ENCODE data around the gene DGKK. TPM values are rescaled to one million over a fixed set of nuclear protein-coding genes. Genes with fewer than 3 reads are reported as not detected.

DGKK gene
- total RNA-seq, 1 experiment from 2014 or later, result not detected

GRCh38 chrX:50431623-50432022 is 39.0 kb downstream of the DGKK start:
- Histone ChIP-seq H4K20me1 (ENCODE audit: low read length) (no peaks in the 10 kb centered on the region), H3K9ac (ENCODE audit: low read length) (no peak overlapping the region), H3K4me2 (ENCODE audit: low read length) (no peak overlapping the region), H3K9me2 (replicated peaks; ENCODE audit: low read length) (no peaks in the 10 kb centered on the region), H3K9me3 (ENCODE audit: low read length) (no peaks in the 10 kb centered on the region), H2AFZ (ENCODE audit: low read length) (no peak overlapping the region), H3K4me3 (ENCODE audit: low read length) (no peak overlapping the region), H3K27me3 (ENCODE audit: low read length) (no peaks in the 10 kb centered on the region), H3K36me3 (ENCODE audit: low read depth, low read length) (no peaks in the 10 kb centered on the region), H3K79me2 (ENCODE audit: low read length) (no peaks in the 10 kb centered on the region), H3K4me1 (ENCODE audit: insufficient read depth, low read length) (no peaks in the 10 kb centered on the region), H3F3A (ENCODE audit: low read length, unreplicated experiment) (no peaks in the 10 kb centered on the region), H3K27ac (ENCODE audit: low read length) (no peak overlapping the region)
- no TSS peak for BruUV-seq (replicated peaks)
- intact Hi-C loops (cut with micrococcal nuclease), result no loop called here
- CTCF ChIA-PET, result no interaction called here
- POLR2A ChIA-PET (ENCODE audit: unreplicated experiment), result no interaction called here
- TF ChIP-seq EZH2 (IDR thresholded peaks at IDR 0.05; ENCODE audit: low read length, unreplicated experiment) (no peak), EZH2phosphoT487 (IDR thresholded peaks at IDR 0.05; ENCODE audit: borderline replicate concordance, low read length) (no peak)
- TF ChIP-seq, protein P1, sequence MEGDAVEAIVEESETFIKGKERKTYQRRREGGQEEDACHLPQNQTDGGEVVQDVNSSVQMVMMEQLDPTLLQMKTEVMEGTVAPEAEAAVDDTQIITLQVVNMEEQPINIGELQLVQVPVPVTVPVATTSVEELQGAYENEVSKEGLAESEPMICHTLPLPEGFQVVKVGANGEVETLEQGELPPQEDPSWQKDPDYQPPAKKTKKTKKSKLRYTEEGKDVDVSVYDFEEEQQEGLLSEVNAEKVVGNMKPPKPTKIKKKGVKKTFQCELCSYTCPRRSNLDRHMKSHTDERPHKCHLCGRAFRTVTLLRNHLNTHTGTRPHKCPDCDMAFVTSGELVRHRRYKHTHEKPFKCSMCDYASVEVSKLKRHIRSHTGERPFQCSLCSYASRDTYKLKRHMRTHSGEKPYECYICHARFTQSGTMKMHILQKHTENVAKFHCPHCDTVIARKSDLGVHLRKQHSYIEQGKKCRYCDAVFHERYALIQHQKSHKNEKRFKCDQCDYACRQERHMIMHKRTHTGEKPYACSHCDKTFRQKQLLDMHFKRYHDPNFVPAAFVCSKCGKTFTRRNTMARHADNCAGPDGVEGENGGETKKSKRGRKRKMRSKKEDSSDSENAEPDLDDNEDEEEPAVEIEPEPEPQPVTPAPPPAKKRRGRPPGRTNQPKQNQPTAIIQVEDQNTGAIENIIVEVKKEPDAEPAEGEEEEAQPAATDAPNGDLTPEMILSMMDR (conservative IDR thresholded peaks at IDR 0.05; ENCODE audit: low read depth, low read length), result no peak
- ATAC-seq, result no peak
- DNase-seq, result no peak

- H3F3A ChIP-seq (ENCODE audit: low read length, unreplicated experiment), result no peaks in the 10 kb centered on the region
- no peaks in the 10 kb centered on the region for H3K79me2 ChIP-seq (ENCODE audit: low read length)
- no peak overlapping the region for H3K4me2 ChIP-seq (ENCODE audit: low read length)
- no peaks in the 10 kb centered on the region for H3K4me1 ChIP-seq (ENCODE audit: insufficient read depth, low read length)
- peak; percentile 18 for DNase-seq
- H3K9me2 ChIP-seq (replicated peaks; ENCODE audit: low read length), result no peaks in the 10 kb centered on the region
- ATAC-seq, result no peak
- intact Hi-C loops (cut with micrococcal nuclease), result no loop called here
- H3K9ac ChIP-seq (ENCODE audit: low read length), result no peak overlapping the region
- H3K36me3 ChIP-seq (ENCODE audit: low read depth, low read length), result no peaks in the 10 kb centered on the region
- TF ChIP-seq EZH2 (IDR thresholded peaks at IDR 0.05; ENCODE audit: low read length, unreplicated experiment) (no peak), EZH2phosphoT487 (IDR thresholded peaks at IDR 0.05; ENCODE audit: borderline replicate concordance, low read length) (no peak)
- TF ChIP-seq, protein P1 (conservative IDR thresholded peaks at IDR 0.05; ENCODE audit: low read depth, low read length), result no peak
- no peaks in the 10 kb centered on the region for H3K9me3 ChIP-seq (ENCODE audit: low read length)
- H3K27ac ChIP-seq (ENCODE audit: low read length), result no peak overlapping the region
- H3K4me3 ChIP-seq (ENCODE audit: low read length), result no peak overlapping the region
- H3K27me3 ChIP-seq (ENCODE audit: low read length), result no peaks in the 10 kb centered on the region
- no TSS peak for BruUV-seq (replicated peaks)
- CTCF ChIA-PET, result no interaction called here
- H4K20me1 ChIP-seq (ENCODE audit: low read length), result no peaks in the 10 kb centered on the region
- POLR2A ChIA-PET (ENCODE audit: unreplicated experiment), result no interaction called here
- H2AFZ ChIP-seq (ENCODE audit: low read length), result no peak overlapping the region
Observed at GRCh38 chrX:50430917-50431575, 39.6 kb downstream of the DGKK start.

DNA sequence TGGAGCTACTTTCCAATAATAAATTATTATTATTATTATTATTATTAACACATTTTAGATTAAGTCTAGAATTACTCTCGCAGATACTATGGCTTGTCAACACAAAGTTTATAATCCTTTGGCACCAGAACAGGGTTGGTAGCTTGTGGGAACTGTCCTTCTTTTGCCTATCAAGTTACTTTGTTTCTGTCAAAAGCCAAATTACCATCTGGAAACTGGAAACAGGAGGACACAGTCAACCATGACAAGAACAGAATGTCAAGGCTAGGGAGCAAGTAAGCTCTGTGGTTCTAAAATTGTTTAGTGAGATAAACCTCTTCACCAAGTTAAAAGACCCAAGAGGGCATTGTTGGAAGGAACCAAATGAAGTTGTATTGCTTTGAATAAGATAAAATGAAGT is 42.5 kb downstream of the DGKK start:
- Histone ChIP-seq H3K4me2 (ENCODE audit: low read length) (no peak overlapping the region), H3K9me2 (replicated peaks; ENCODE audit: low read length) (no peaks in the 10 kb centered on the region), H3K4me3 (ENCODE audit: low read length) (no peak overlapping the region), H4K20me1 (ENCODE audit: low read length) (no peaks in the 10 kb centered on the region), H3K27ac (ENCODE audit: low read length) (no peak overlapping the region), H3K79me2 (ENCODE audit: low read length) (no peaks in the 10 kb centered on the region), H2AFZ (ENCODE audit: low read length) (no peak overlapping the region), H3K9me3 (ENCODE audit: low read length) (no peaks in the 10 kb centered on the region), H3F3A (ENCODE audit: low read length, unreplicated experiment) (no peaks in the 10 kb centered on the region), H3K27me3 (ENCODE audit: low read length) (no peaks in the 10 kb centered on the region), H3K36me3 (ENCODE audit: low read depth, low read length) (no peaks in the 10 kb centered on the region), H3K4me1 (ENCODE audit: insufficient read depth, low read length) (no peaks in the 10 kb centered on the region), H3K9ac (ENCODE audit: low read length) (no peak overlapping the region)
- no TSS peak for BruUV-seq (replicated peaks)
- no peak for ATAC-seq
- ChIA-PET POLR2A (ENCODE audit: unreplicated experiment) (no interaction called here), CTCF (no interaction called here)
- intact Hi-C loops (cut with micrococcal nuclease), result no loop called here
- no peak for DNase-seq
- TF ChIP-seq, protein P1 (conservative IDR thresholded peaks at IDR 0.05; ENCODE audit: low read depth, low read length), result no peak
- TF ChIP-seq EZH2phosphoT487 (IDR thresholded peaks at IDR 0.05; ENCODE audit: borderline replicate concordance, low read length) (no peak), EZH2 (IDR thresholded peaks at IDR 0.05; ENCODE audit: low read length, unreplicated experiment) (no peak)
